T-helper 2 cell treated with Interferon-gamma antibody and Interleukin-4, amounts not matched to agents 5 μg/mL and 100 μg/mL, for 36 hours (primary cell): ENCODE measurements around the gene PLA2G2E.

Experiments used
- DNase-seq: peaks from one replicate; pipeline ENCODE4 v3.0.0; 2021; ENCODE audit warnings: low spot score
- H3K27ac Mint-ChIP-seq: one replicate; pipeline ENCODE4 v1.8.0; 2021; ENCODE audit warnings: mild to moderate bottlenecking, mixed read lengths
- H3K27me3 Mint-ChIP-seq: one replicate; pipeline ENCODE4 v1.8.0; 2021; ENCODE audit warnings: low read depth, mixed read lengths
- H3K36me3 Mint-ChIP-seq: one replicate; pipeline ENCODE4 v1.8.0; 2021; ENCODE audit warnings: low read depth, mixed read lengths
- H3K4me1 Mint-ChIP-seq: one replicate; pipeline ENCODE4 v1.8.0; 2021; ENCODE audit warnings: low read depth, mixed read lengths
- H3K4me3 Mint-ChIP-seq: one replicate; pipeline ENCODE4 v1.8.0; 2022; ENCODE audit warnings: mild to moderate bottlenecking, moderate library complexity, mixed read lengths
- H3K9me3 Mint-ChIP-seq: one replicate; pipeline ENCODE4 v1.8.0; 2021; ENCODE audit warnings: mixed read lengths

PLA2G2E gene

DNA sequence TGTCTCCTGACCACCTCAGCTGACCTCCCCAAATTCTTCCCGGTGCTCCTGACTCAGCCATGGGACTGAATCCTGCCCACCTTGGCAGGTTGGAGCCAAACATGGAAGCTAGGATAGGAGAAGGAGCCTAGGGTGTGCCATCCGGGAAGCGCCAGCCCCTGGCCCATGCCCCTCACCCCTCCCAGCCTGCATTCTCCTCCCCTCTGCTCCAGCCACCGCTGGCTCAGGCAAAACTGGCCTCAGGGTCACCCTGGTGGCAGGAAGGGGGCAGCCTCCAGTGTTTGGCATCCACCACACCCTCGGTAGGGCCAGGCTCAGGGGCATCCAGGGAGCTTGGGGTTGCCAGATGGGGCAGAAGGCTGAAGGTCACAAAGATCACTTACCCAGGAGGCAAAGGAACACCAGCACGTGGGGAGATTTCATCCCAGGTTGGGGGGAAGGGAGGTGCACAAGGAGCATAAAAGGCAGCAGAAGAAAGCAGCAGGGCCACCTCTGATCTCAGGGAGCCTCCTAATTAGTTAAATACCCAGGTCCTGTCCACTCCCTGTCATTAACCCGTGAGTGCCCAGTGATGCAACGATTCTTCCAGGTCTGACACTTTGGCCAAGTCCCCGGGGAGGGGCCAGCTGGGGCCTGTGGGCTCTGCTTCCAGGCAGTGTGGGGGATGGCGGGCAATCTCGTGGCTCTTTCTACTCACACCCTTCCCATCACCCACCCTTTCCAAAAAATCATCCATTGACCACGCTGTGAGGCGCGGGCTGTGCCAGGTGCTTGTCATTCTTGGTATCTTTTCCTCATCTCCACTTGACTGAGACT is at the start of gene PLA2G2E:
PLA2G2E (minus strand) TSS at position 481 of the 816 bp plus-strand sequence; CDS start at position 423, 58 bp downstream.
- no peaks in the 10 kb centered on the region for H3K4me1 Mint-ChIP-seq
- H3K4me3 Mint-ChIP-seq, result no peak within 1 kb of the TSS
- peaks cover 2% of the 10 kb centered on the region for H3K27me3 Mint-ChIP-seq
- no peak within 1 kb of the TSS for H3K27ac Mint-ChIP-seq
- DNase-seq, result no peak
- H3K9me3 Mint-ChIP-seq, result no peaks in the 10 kb centered on the region
- no peaks in the 10 kb centered on the region for H3K36me3 Mint-ChIP-seq

DNA sequence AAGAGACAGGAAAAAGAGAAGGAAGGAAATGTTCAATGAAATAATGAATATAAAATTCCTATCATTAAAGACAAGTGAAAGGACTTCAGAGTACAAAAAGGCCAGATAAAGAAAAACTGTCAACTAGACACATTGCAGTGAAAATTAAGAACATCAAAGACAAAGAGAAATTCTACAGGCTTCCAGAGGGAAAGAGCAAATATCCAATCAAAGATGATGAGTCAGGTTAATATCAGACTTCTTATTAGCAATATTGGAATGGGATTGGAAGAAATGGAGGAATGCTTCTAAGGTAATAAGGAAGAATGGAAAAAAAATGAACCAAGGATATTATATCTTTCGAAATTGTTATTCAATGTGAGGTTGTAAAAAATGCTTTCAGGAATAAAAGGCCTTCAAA is 48.2 kb upstream of the PLA2G2E start:
- no peak for DNase-seq
- Mint-ChIP-seq H3K9me3 (no peaks in the 10 kb centered on the region), H3K27me3 (peaks cover 28% of the 10 kb centered on the region), H3K4me1 (no peaks in the 10 kb centered on the region), H3K27ac (no peak overlapping the region), H3K36me3 (no peaks in the 10 kb centered on the region), H3K4me3 (no peak overlapping the region)

DNA sequence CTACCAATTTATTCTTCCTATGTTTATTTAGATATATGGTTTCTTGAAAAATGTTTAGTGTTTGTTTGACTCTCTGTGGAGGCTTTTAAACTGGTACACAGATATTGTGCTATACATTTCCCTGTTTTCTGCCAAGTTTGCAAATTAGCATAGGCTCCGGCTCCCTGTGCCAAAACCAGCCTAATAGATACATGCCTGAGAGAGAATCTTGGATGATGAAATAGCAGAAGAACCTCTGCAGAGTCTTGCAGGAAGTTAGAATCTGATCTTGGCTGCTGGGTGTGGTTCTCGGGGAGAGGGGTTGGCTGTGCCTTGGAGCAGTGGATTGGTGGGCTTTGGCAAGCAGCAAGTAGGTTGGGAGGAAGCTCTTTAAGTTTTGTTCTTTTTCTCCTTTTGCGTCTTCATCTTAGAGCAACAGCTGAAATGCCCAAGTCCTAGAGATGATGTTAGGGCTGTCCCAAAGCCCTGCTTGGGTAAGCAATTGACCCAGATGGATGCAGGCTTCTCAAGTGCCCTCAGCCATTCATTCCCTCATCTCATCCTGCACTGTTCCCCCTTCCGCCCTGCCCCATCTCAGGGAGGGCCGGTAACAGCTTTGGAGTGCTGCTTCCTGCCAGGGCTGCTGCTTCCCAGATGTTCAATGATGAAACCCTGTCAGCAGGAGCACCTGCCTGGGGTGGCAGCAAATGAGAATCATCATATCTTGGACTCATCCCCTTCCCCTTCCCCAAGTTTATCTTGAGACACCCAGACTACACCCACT is 46.7 kb upstream of the PLA2G2E start:
- H3K4me1 Mint-ChIP-seq, result no peaks in the 10 kb centered on the region
- no peak overlapping the region for H3K4me3 Mint-ChIP-seq
- H3K9me3 Mint-ChIP-seq, result no peaks in the 10 kb centered on the region
- no peak overlapping the region for H3K27ac Mint-ChIP-seq
- DNase-seq, result no peak
- H3K27me3 Mint-ChIP-seq, result peaks cover 22% of the 10 kb centered on the region
- H3K36me3 Mint-ChIP-seq, result no peaks in the 10 kb centered on the region

- Mint-ChIP-seq H3K4me3 (no peak overlapping the region), H3K27me3 (peaks cover 18% of the 10 kb centered on the region), H3K36me3 (no peaks in the 10 kb centered on the region), H3K9me3 (no peaks in the 10 kb centered on the region), H3K27ac (no peak overlapping the region), H3K4me1 (no peaks in the 10 kb centered on the region)
- DNase-seq, result no peak
Observed at GRCh38 chr1:19967808-19968207, 44.4 kb upstream of the PLA2G2E start.

DNA sequence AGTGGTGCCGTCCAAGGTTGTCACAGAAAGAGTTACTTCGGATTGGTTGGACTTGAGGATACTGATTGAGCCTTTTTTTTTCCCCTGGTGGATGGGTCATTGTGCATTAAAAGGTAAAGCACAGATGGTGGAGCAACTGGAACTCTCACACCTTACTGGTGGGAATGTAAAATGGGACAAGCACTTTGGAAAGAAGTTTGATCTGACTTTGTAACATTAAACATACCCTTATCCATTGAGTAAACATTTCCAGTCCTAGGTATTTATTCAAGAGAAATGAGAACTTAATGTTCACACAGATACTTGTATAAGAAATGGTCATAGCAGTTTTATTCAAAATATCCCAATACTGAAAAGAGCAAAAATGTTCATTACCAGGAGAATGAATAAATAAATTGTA is 41.1 kb upstream of the PLA2G2E start:
- H3K27me3 Mint-ChIP-seq, result peaks cover 12% of the 10 kb centered on the region
- no peaks in the 10 kb centered on the region for H3K36me3 Mint-ChIP-seq
- H3K4me1 Mint-ChIP-seq, result no peaks in the 10 kb centered on the region
- H3K4me3 Mint-ChIP-seq, result no peak overlapping the region
- no peaks in the 10 kb centered on the region for H3K9me3 Mint-ChIP-seq
- H3K27ac Mint-ChIP-seq, result no peak overlapping the region
- no peak for DNase-seq

DNA sequence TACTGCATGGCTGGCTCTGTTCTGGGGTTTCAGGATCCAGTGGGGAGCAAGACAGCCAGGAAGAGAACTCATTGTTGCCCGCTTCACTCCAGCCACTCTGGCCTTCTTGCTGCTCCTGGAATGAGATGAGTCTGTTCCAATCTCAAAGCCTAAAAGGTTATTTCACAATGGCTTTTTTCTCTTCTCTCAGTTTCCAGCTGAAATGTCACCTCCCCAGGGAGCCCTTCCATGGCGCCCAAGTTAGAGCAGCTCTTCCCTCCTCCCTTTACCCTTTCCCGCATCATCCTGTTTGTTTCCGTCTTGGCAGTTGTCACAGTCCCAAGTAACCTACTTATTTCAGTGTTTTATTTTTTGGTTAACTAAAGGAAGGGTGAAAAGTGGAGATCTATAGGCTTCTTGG is 40.2 kb upstream of the PLA2G2E start:
- Mint-ChIP-seq H3K9me3 (no peaks in the 10 kb centered on the region), H3K27me3 (peaks cover 12% of the 10 kb centered on the region), H3K36me3 (no peaks in the 10 kb centered on the region), H3K4me3 (no peak overlapping the region), H3K4me1 (no peaks in the 10 kb centered on the region), H3K27ac (no peak overlapping the region)
- no peak for DNase-seq

DNA sequence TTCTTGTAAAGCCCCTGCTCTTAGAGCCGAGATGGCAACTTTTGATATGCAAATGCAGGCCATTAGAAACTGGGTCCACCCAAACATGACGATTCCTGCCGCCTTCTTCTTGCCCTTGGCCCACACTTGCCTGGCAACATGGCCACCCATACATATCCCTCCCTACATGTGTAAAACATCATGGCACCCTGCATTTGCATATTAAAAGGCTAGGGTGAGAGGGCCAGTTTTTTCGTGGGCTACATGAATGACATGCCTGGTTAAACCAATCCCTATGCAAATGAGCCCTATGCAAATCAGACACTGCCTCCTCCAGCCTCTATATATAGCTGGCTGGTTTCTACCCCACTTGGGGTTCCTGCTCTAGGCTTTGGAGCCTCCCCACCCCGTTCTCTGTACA is 37.2 kb upstream of the PLA2G2E start:
- DNase-seq, result no peak
- H3K4me1 Mint-ChIP-seq, result no peaks in the 10 kb centered on the region
- no peak overlapping the region for H3K27ac Mint-ChIP-seq
- no peaks in the 10 kb centered on the region for H3K9me3 Mint-ChIP-seq
- H3K27me3 Mint-ChIP-seq, result peaks cover 7% of the 10 kb centered on the region
- H3K4me3 Mint-ChIP-seq, result no peak overlapping the region
- H3K36me3 Mint-ChIP-seq, result no peaks in the 10 kb centered on the region

DNA sequence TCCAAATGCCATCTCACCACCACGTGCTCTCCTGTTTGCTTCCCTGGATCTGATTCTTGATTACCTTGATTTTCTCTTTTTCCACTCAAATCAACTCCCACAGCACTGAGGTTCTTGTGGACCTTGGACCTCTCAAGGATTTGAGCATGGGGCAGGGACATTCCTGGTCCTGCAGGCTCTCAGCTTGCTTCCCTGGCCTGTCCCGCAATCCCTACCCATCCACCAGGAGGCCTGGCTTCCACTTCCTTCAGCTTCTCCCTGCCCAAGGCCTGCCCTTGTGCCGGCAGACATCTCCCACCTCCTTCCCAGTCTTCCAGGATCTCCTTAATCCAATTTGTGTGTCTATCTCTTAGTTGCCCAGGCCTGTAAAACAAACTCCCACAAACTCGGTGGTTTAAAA is 34.4 kb upstream of the PLA2G2E start:
- Mint-ChIP-seq H3K4me3 (no peak overlapping the region), H3K27me3 (peaks cover 8% of the 10 kb centered on the region), H3K9me3 (no peaks in the 10 kb centered on the region), H3K4me1 (no peaks in the 10 kb centered on the region), H3K27ac (no peak overlapping the region), H3K36me3 (no peaks in the 10 kb centered on the region)
- DNase-seq, result no peak

- no peak for DNase-seq
- Mint-ChIP-seq H3K9me3 (no peaks in the 10 kb centered on the region), H3K36me3 (no peaks in the 10 kb centered on the region), H3K27me3 (peaks cover 11% of the 10 kb centered on the region), H3K4me1 (no peaks in the 10 kb centered on the region), H3K4me3 (no peak overlapping the region), H3K27ac (no peak overlapping the region)
Observed at GRCh38 chr1:19955534-19956170, 32.2 kb upstream of the PLA2G2E start.

DNA sequence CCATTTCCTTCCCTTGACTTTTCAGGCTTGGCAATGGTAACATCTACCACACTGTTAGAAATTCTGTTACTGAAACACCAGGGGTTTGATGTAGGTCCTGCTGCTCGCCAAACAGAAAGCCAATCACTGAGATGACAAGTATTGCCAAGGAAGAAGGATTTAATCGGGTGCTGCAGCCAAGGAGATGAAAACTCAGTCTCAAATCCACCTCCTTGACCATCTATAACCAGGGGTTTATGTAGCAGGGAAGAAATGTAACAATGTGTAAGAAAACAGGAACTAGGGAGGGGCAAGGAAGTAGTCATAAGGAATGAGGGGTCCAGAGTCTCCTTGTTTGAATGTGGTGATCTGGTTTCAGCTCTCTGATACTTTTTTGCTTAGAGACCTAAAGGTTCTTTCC is 30.6 kb upstream of the PLA2G2E start:
- no peak overlapping the region for H3K27ac Mint-ChIP-seq
- no peak for DNase-seq
- H3K4me3 Mint-ChIP-seq, result no peak overlapping the region
- no peaks in the 10 kb centered on the region for H3K36me3 Mint-ChIP-seq
- peaks cover 12% of the 10 kb centered on the region for H3K27me3 Mint-ChIP-seq
- H3K4me1 Mint-ChIP-seq, result no peaks in the 10 kb centered on the region
- no peaks in the 10 kb centered on the region for H3K9me3 Mint-ChIP-seq

DNA sequence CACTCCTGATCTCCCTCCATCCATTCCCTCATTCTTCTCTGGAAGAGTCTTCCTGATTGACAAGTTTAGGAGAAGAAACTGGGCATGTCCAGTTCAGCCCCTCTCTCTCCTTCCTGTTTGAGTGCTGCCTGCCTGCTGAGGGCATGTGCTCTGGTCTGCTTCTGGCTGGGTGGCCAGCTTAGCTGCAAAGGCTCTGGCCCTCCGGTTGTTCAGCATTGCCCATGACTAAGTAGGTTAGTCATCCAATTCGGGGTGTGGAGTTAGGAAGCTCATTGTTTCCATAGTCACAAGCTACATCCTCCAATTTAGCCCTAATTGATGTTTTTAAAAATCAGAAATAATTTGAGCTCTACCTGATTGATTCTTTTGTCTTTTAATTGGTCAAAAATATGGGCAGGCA is 25.6 kb upstream of the PLA2G2E start:
- Mint-ChIP-seq H3K27ac (no peak overlapping the region), H3K27me3 (peaks cover 23% of the 10 kb centered on the region), H3K4me1 (no peaks in the 10 kb centered on the region), H3K36me3 (no peaks in the 10 kb centered on the region), H3K9me3 (no peaks in the 10 kb centered on the region), H3K4me3 (no peak overlapping the region)
- no peak for DNase-seq

DNA sequence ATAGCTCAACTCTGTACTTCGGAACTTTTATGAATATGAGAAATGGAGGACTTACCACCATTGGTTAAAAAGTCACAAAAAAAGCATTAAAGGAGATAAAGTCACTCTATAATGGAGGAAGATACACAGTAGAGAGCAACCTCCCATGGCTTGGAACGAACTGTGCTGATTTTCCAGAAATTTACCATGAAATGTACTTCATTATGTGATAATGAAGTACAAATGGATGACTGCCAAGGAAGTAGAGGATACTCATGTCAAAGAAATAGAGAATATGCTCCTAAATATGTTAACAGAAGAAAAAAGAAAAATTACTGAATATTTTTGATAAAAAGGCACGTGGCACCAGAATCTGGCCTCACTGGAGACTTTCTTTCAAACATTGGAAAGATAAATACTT is 23.6 kb upstream of the PLA2G2E start:
- no peaks in the 10 kb centered on the region for H3K9me3 Mint-ChIP-seq
- H3K36me3 Mint-ChIP-seq, result no peaks in the 10 kb centered on the region
- no peak overlapping the region for H3K4me3 Mint-ChIP-seq
- peaks cover 14% of the 10 kb centered on the region for H3K27me3 Mint-ChIP-seq
- H3K4me1 Mint-ChIP-seq, result no peaks in the 10 kb centered on the region
- no peak for DNase-seq
- no peak overlapping the region for H3K27ac Mint-ChIP-seq

DNA sequence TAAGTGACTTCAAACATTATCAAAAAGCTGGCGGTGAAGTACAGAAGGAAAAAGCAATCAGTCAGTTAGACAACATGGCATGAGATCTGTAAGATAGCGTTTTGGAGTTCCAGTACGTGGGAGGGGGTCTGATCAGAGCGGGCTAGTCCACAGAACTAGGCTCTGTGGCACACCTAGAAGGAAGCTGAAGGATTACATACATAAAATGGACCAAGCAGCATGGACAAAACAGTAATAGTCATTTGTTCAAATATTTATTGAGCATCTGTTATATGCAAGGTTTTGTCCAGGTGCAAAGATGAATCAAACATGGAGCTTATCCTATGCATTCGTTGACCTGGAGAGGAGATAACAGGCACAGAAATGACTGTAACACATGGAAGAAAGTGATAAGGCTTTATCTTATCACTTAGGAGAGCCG is 22.9 kb upstream of the PLA2G2E start:
- Mint-ChIP-seq H3K36me3 (no peaks in the 10 kb centered on the region), H3K9me3 (no peaks in the 10 kb centered on the region), H3K27ac (no peak overlapping the region), H3K4me3 (no peak overlapping the region), H3K27me3 (peaks cover 14% of the 10 kb centered on the region), H3K4me1 (no peaks in the 10 kb centered on the region)
- no peak for DNase-seq

DNA sequence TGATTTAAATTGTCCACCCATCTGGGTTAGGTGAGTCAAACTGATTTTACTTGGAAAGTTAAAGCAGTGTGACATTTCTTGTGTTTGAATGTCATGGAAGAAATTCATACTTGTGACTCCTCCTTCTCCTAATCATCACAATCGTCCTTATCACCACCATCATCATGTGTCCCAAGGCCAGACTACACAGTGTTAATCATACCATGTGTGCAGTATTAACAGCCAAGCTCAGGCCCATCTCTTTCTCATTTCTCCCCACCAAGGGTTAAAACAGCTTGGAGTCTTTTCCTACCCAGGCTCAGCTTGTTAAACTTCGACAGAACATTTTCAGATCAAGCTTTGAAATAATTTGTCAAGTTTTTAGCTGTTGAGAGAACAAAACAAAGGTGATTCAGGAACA is 22.5 kb upstream of the PLA2G2E start:
- H3K27me3 Mint-ChIP-seq, result peaks cover 14% of the 10 kb centered on the region
- H3K36me3 Mint-ChIP-seq, result no peaks in the 10 kb centered on the region
- H3K9me3 Mint-ChIP-seq, result no peaks in the 10 kb centered on the region
- H3K4me1 Mint-ChIP-seq, result no peaks in the 10 kb centered on the region
- H3K27ac Mint-ChIP-seq, result no peak overlapping the region
- no peak overlapping the region for H3K4me3 Mint-ChIP-seq
- no peak for DNase-seq
